Tongue (tissue), 2 donors: ENCODE data around the gene MEP1B. TPM values are rescaled to one million over a fixed set of nuclear protein-coding genes. Genes with fewer than 3 reads are reported as not detected.
"Not testable (repeated sequence)": the region's sequence is repeated elsewhere in the genome, so short reads cannot be mapped to it uniquely, and the experiment has no call there.

Experiments
- DNase-seq: peaks from one replicate; pipeline ENCODE4 v3.0.0-alpha.2; 2015
- total RNA-seq: library from RNA; depleted of rRNA; stranded (reverse); fragments of >200 nt; gene quantifications from one replicate; pipeline ENCODE4 v1.2.3, GENCODE V29; 2014

MEP1B gene
- total RNA-seq, 1 donor from 2014 or later: 0.10 TPM

- no peak for DNase-seq
Observed at GRCh38 chr18:32209685-32210445, 20.0 kb downstream of the MEP1B start.

- DNase-seq: no peak
Observed at GRCh38 chr18:32213693-32214092, 23.9 kb downstream of the MEP1B start.

DNA sequence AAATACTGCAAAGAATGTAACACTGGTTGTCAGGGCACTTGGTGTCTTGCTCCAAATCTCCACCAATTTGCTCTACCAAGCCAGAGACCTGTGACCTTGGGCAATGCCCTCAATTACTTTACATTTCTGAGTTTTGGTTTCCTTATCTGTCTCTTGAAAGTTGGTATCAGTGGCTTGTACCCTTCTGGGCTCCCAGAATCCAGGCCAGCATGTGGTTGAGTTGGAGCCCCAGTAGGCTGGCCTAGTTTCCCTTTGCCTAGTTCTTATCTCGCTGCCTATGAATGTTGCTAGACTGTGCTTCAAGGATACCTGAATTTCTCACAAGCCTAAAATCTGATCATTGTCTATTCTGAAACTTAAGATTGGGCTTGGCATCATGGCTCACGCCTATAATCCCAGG lies 26.6 kb downstream of the MEP1B start:
- no peak for DNase-seq

DNA sequence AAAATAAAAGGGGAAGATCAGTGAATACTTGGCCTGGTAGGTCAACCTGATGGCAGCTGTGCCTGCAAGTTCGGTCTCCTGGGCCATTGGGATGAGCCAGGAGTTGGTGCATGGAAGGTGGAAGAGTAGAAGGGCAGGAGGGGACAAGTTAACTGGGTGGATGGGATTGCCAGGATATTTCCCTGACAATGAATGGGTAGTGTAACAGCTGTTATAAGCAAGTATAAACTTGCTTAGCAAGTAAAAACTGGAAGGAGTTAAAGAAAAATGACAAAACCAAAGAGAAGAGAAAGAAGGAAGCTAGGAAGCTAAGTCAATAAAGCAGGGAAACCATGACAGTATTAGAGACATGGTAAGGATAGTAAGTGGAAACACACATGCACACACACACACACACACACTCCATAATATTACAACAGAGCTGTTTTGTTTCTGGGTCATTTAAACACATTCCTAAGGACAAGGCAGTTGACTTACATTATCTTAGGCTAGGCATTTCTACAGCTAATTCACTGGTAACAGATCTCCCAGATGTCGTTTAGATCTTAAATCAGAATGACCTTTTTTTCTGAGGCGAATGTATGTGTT lies 29.7 kb downstream of the MEP1B start:
- no peak for DNase-seq

GRCh38 chr18:32233348-32233747 lies 43.5 kb downstream of the MEP1B start:
- not testable (repeated sequence) for DNase-seq

DNA sequence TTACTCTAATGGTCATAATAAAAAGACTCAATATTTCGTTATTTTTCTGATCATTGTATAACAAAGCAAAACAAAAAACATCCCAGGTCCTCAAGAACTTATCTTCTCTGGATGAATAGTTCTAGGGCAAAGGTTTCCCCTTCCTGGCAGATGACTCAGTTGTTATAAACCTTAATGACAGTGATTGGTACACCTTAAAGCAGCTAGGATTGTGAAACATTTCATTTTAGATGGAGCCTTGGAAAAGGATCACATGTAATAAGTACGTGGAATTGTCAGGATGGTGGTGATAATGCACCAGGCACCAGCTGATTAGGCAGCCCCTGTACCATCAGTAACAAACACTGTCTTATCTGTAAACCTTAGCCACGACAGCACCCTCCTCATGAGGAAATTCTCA lies 47.2 kb downstream of the MEP1B start:
- DNase-seq: no peak

- DNase-seq: no peak
Observed at GRCh38 chr18:32238635-32239268, 48.9 kb downstream of the MEP1B start.

GRCh38 chr18:32242395-32242794 lies 52.6 kb downstream of the MEP1B start:
- no peak for DNase-seq

GRCh38 chr18:32243358-32243757 lies 53.5 kb downstream of the MEP1B start:
- no peak for DNase-seq

DNA sequence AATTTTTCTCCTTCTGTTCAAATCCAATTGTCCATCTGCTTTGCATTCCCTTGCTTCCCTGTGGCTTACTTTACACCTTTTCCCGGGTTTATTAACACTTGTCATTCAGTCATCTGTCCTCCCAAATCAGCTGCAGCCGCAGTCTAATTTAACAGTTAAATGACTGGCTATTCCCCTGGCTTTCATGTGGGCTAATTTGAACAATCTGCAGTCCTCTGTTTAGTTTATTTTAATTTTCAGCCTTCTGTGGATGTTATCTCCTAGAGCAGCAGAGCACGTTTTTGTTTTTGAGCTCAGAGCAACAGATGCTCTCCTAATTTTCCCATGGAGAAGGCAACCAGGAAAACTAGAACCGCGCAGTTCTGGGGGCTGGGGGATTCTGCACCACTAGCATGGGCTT lies 55.0 kb downstream of the MEP1B start:
- no peak for DNase-seq

- DNase-seq: no peak
Observed at GRCh38 chr18:32249147-32249929, 59.5 kb downstream of the MEP1B start.

DNA sequence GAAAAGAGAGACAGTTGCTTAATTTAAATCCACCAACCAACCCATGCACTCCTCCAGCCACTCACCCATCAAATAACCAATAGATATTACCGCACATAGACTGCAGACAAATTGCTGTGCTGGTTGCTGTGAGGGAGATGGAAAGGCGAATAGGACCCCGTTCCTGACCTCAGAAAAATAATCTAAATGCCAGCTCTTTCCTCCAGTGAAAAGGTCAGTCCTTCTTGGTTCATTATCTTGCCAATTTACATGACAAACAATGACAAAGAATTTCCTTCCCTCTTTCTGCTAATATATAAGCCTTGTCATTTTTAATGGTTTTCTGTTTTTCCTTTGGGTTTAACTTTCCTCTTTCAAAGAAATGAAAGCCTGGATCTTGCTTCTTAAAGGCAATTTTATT lies 61.6 kb downstream of the MEP1B start:
- DNase-seq: no peak

GRCh38 chr18:32252141-32252860 lies 62.5 kb downstream of the MEP1B start:
- DNase-seq: no peak

GRCh38 chr18:32255570-32255969 lies 65.7 kb downstream of the MEP1B start:
- DNase-seq: no peak

DNA sequence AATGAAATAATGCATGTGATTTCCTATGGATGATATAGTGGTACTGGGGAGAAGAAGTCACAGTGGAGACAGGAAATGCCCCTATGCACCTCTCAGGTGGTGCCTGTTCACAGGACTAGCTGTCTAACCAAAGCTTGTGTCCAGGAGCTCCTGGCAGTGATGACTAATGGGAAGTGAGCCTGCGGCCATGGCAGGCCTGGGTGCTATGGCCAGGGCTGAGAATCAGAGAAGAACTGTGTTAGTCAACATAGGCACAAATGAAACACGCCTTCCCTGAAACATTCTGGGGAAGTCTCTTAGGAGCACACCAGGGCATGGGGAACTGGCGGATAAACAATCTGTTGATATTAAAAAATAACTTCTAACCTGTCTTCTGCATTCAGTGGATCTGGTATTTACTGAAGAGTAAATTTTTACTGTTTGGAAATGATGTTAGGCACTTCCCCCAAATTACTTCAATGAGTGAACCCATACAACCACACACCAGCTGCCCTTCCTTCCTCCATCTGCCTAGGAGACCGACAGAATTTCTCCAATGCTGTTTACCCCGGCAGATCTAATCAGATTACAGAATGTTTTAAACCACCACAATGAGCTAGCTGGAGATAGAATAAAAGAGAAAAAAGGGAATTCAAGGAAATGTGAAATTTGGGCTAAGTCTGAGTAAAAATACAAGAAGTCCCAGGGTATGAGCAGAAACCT lies 67.4 kb downstream of the MEP1B start:
- DNase-seq: no peak

GRCh38 chr18:32258148-32258547 lies 68.3 kb downstream of the MEP1B start:
- no peak for DNase-seq

DNA sequence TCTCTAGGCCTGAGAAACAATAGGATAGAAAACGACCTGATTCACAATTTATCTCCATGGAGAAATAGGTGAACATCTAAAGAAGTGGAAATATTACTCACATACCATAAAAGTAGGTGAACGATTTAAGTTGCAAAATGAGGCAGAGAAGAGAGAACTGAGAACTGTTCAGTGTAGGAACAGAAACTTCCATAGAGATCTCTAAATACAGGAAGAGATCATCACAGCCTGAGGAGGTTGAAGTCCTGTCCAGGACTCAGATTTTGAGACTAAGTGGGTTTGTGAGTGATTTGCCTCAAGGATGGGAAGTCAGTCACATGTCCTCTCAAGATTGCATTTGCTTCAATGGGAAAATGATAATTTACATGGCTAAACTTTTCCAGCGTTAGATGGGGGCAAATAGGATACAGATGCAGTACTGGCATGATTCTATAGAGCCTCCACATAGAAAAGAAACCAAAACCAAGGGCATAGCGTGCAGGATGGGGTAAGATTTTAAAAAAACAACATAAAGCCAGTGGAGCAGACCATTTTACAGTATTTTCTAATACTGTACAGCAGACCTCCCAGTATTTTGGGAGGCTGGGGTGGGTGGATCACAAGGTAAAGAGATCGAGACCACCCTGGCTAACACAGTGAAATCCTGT lies 68.8 kb downstream of the MEP1B start:
- DNase-seq: no peak

DNA sequence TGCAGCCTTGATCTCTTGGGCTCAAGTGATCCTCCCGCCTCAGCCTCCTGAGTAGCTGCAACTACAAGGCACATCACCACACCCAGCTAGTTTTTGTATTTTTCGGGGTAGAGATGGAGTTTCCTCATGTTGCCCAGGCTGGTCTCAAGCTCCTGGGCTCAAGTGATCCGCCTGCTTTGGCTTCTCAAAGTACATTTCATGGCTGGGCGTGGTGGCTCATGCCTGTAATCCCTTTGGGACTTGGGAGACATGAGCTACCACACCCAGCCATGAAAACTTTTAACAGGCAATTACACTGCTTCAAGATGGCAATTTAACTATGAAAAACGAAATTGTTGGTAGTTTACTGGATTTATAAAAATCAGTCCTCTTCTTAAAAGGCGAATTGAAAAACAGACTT lies 69.7 kb downstream of the MEP1B start:
- no peak for DNase-seq

GRCh38 chr18:32261003-32261402 lies 71.2 kb downstream of the MEP1B start:
- no peak for DNase-seq

GRCh38 chr18:32262092-32262491 lies 72.3 kb downstream of the MEP1B start:
- no peak for DNase-seq

DNA sequence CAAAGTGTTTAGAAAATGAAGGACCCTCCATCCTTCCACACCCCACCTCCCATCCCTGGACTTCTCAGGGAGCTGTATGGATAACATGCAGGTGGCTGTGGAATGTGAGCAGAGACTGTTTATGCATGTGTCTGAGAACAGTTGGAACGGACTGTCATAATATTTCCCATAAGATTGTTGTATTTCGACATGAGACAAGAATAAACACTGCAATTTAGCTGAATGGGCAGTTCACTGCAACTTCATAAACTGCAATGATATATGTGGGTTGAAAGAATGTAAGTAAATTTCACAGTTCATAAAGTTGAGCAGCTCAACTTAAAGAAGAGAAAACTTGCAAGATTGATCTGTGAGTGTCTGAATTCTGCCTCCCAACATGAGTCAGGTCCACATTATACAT lies 74.6 kb downstream of the MEP1B start:
- peak; percentile 7 for DNase-seq
